CD4-positive, alpha-beta T cell (primary cell): ENCODE measurements around the gene SLC26A4. TPM values are rescaled to one million over a fixed set of nuclear protein-coding genes. Genes with fewer than 3 reads are reported as not detected.

Experiments used
- ATAC-seq: fragments of 200-7000 bp; cut with Tn5 transposase; one replicate; pipeline ENCODE4 v1.10.0; 2022; ENCODE audit warnings: mild to moderate bottlenecking; ENCODE audit not compliant: poor library complexity
- CTCF ChIA-PET: fragments of 350-600 bp; sonication (Branson Sonifier 250); formaldehyde crosslinking; loops from one replicate; lab custom pipeline; 2021; ENCODE audit warnings: antibody characterized with exemption, inconsistent platforms; lab: Charles Lee
- POLR2A ChIA-PET: fragments of 350-600 bp; sonication (Branson Sonifier 250); formaldehyde crosslinking; loops from one replicate; lab custom pipeline; 2021; ENCODE audit warnings: antibody characterized with exemption, inconsistent platforms; lab: Charles Lee
- DNase-seq, 14 experiments: peaks; one replicate each; pipeline ENCODE4 v3.0.0-alpha.2; 2013 to 2020; ENCODE audit warnings: mixed read lengths in 2 of 14
- H3K27ac ChIP-seq, 2 donors: one replicate each; pipeline versions ENCODE4 v1.5.1 to v1.7.0; 2013; ENCODE audit warnings: low read length in 2 of 2, low read depth in 1 of 2, mild to moderate bottlenecking in 1 of 2
- H3K27me3 ChIP-seq, 2 experiments: 1 replicate in 1 of 2; 2 replicates in 1 of 2; pipeline versions ENCODE4 v1.6.1 to v1.7.0; 2013; ENCODE audit warnings: low read length in 2 of 2, control low read depth in 1 of 2, mild to moderate bottlenecking in 1 of 2, moderate library complexity in 1 of 2; ENCODE audit not compliant: insufficient read depth in 2 of 2, control insufficient read depth in 1 of 2
- H3K36me3 ChIP-seq: one replicate; pipeline ENCODE4 v1.6.1; 2013; ENCODE audit warnings: low read length, control low read depth; ENCODE audit not compliant: insufficient read depth
- H3K4me1 ChIP-seq: one replicate; pipeline ENCODE4 v1.6.1; 2013; ENCODE audit warnings: low read length, control low read depth; ENCODE audit not compliant: insufficient read depth
- H3K4me3 ChIP-seq: one replicate; pipeline ENCODE4 v1.5.1; 2013; ENCODE audit warnings: mild to moderate bottlenecking, low read length, moderate library complexity
- H3K9me3 ChIP-seq, 2 experiments: 1 replicate in 1 of 2; 2 replicates in 1 of 2; pipeline versions ENCODE4 v1.6.1 to v1.7.0; 2013; ENCODE audit warnings: low read length in 2 of 2, mild to moderate bottlenecking in 2 of 2, control low read depth in 1 of 2, moderate library complexity in 1 of 2; ENCODE audit not compliant: control insufficient read depth in 1 of 2, insufficient read depth in 1 of 2
- H3K27ac Mint-ChIP-seq: one replicate; pipeline ENCODE4 v1.8.0; 2020; ENCODE audit warnings: mixed read lengths
- H3K27me3 Mint-ChIP-seq: one replicate; pipeline ENCODE4 v1.8.0; 2021; ENCODE audit warnings: mixed read lengths
- H3K36me3 Mint-ChIP-seq: one replicate; pipeline ENCODE4 v1.8.0; 2021; ENCODE audit warnings: low read depth, mixed read lengths
- H3K4me1 Mint-ChIP-seq: one replicate; pipeline ENCODE4 v1.8.0; 2021; ENCODE audit warnings: low read depth, mixed read lengths
- H3K4me3 Mint-ChIP-seq: one replicate; pipeline ENCODE4 v1.8.0; 2020; ENCODE audit warnings: mild to moderate bottlenecking, mixed read lengths
- H3K9me3 Mint-ChIP-seq: one replicate; pipeline ENCODE4 v1.8.0; 2020; ENCODE audit warnings: mixed read lengths
- intact Hi-C, 2 experiments: fragments of 100-400 bp; cut with DNase I in 1 of 2; cut with micrococcal nuclease in 1 of 2; formaldehyde crosslinking; loops; one replicate each; pipeline versions ENCODE4 v1.15.1 to v1.9.0; 2023 to 2025; cut with DNase I, micrococcal nuclease
- total RNA-seq, 174 experiments: library from RNA in 2 of 174; stranded (reverse) in 2 of 174; gene quantifications; one replicate each; pipeline ENCODE4 v1.2.3 and lab custom pipeline; 2021 to 2026
- TF ChIP-seq, protein P1 (sequence below): fragments of 200-600 bp; IDR thresholded peaks from one replicate; pipeline ENCODE4 v1.8.0; 2022; ENCODE audit warnings: antibody characterized with exemption, mild to moderate bottlenecking

Gene SLC26A4
- total RNA-seq, 2 experiments from 2014 or later: not detected

DNA sequence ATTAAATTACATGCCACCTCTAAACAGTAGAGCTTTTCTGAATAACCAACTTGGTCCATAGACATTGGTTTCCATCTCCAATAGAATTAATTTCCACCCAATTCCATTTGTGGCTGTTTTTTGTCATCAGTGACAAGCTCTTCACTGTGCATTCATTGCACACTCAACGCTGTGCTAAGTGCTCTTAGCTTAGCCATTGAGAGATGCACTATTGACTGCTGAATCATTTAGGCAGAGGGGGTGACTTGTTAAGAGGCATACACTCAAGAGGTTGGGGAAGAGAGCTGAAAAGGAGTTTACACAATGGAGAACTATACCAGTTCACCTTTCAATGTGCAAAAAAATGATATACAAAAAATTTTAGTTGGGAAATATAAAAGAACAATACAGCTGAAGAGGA lies 51.4 kb downstream of the SLC26A4 start:
- Mint-ChIP-seq H3K36me3 (no peaks in the 10 kb centered on the region), H3K4me1 (no peaks in the 10 kb centered on the region), H3K27ac (no peak overlapping the region), H3K4me3 (no peak overlapping the region), H3K9me3 (no peaks in the 10 kb centered on the region), H3K27me3 (peaks cover 5% of the 10 kb centered on the region)
- Histone ChIP-seq H3K36me3 (no peaks in the 10 kb centered on the region), H3K27me3 (no peaks in the 10 kb centered on the region), H3K4me3 (no peak overlapping the region), H3K27ac (no peak overlapping the region), H3K9me3 (no peaks in the 10 kb centered on the region), H3K4me1 (no peaks in the 10 kb centered on the region)
- ATAC-seq: no peak
- intact Hi-C loops: no loop called here
- POLR2A ChIA-PET: interaction anchor here (1.1 kb wide), 1 partner anchor 36 kb away, joined by 4 read pairs; no protein-coding TSS in a partner anchor
- TF ChIP-seq, protein P1, sequence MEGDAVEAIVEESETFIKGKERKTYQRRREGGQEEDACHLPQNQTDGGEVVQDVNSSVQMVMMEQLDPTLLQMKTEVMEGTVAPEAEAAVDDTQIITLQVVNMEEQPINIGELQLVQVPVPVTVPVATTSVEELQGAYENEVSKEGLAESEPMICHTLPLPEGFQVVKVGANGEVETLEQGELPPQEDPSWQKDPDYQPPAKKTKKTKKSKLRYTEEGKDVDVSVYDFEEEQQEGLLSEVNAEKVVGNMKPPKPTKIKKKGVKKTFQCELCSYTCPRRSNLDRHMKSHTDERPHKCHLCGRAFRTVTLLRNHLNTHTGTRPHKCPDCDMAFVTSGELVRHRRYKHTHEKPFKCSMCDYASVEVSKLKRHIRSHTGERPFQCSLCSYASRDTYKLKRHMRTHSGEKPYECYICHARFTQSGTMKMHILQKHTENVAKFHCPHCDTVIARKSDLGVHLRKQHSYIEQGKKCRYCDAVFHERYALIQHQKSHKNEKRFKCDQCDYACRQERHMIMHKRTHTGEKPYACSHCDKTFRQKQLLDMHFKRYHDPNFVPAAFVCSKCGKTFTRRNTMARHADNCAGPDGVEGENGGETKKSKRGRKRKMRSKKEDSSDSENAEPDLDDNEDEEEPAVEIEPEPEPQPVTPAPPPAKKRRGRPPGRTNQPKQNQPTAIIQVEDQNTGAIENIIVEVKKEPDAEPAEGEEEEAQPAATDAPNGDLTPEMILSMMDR: no peak
- DNase-seq: no peak
- CTCF ChIA-PET: interaction anchor here (1.1 kb wide), 1 partner anchor 30 kb away, joined by 3 read pairs; no protein-coding TSS in a partner anchor

DNA sequence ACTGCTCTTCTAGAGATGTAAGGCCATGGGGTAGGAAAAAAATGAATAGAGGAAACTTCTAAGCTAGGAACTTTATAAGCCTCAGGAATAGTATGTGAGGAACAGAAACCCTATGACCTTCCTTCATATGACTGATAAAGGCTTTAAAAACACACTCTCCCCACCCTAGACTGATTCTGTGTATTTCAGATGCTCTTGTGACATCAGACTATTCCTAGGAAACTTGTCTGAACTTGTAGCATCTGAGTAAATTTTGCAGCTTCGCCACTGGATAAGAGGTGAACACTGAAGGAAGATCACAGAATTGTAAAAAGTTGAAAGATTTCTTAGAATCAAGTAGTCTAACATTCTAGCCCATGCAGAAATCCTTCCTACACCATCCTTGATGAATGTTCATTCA lies 52.3 kb downstream of the SLC26A4 start:
- no peak overlapping the region for H3K4me3 Mint-ChIP-seq
- POLR2A ChIA-PET: no interaction called here
- DNase-seq: no peak
- CTCF ChIA-PET: no interaction called here
- Histone ChIP-seq H3K27me3 (no peaks in the 10 kb centered on the region), H3K9me3 (no peaks in the 10 kb centered on the region), H3K4me1 (no peaks in the 10 kb centered on the region), H3K4me3 (no peak overlapping the region), H3K36me3 (no peaks in the 10 kb centered on the region), H3K27ac (no peak overlapping the region)
- H3K4me1 Mint-ChIP-seq: no peaks in the 10 kb centered on the region
- TF ChIP-seq, protein P1: no peak
- no peak for ATAC-seq
- peaks cover 5% of the 10 kb centered on the region for H3K27me3 Mint-ChIP-seq
- no peaks in the 10 kb centered on the region for H3K36me3 Mint-ChIP-seq
- intact Hi-C loops: no loop called here
- H3K9me3 Mint-ChIP-seq: no peaks in the 10 kb centered on the region
- no peak overlapping the region for H3K27ac Mint-ChIP-seq

DNA sequence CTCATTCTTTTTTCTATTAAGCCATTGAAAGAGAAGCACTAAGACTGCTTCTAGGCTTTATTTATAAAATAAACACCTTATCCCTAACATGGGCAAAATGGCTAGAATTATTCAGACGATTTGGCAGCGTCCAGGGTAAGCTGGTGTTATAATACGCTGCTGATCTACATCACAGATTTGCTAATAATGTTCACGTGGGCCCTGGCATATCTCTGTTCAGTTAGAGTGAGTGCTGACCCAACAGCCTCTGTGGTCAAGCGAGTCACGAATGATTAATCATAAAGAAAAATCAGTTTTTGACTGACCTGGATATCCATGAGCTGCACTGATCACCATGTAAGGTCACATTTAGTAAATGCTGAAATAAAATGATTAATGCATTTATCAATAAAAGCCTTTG lies 54.9 kb downstream of the SLC26A4 start:
- no peak overlapping the region for H3K27ac ChIP-seq
- TF ChIP-seq, protein P1: no peak
- no peaks in the 10 kb centered on the region for H3K4me1 ChIP-seq
- no peaks in the 10 kb centered on the region for H3K27me3 ChIP-seq
- Mint-ChIP-seq H3K27ac (no peak overlapping the region), H3K36me3 (no peaks in the 10 kb centered on the region), H3K27me3 (peaks cover 5% of the 10 kb centered on the region), H3K9me3 (no peaks in the 10 kb centered on the region), H3K4me3 (no peak overlapping the region), H3K4me1 (no peaks in the 10 kb centered on the region)
- DNase-seq (no peak), ATAC-seq (no peak)
- ChIA-PET POLR2A (no interaction called here), CTCF (no interaction called here)
- H3K4me3 ChIP-seq: no peak overlapping the region
- intact Hi-C loops: no loop called here
- H3K9me3 ChIP-seq: no peaks in the 10 kb centered on the region
- H3K36me3 ChIP-seq: no peaks in the 10 kb centered on the region
